GM12872 (cell line): ENCODE results near the gene ANKRD37.

ENCODE experiments used
- TF ChIP-seq, protein P1 (sequence below): IDR thresholded peaks from 3 replicates; pipeline ENCODE4 v1.5.1; 2011; ENCODE audit warnings: low read depth, mild to moderate bottlenecking, low read length, moderate library complexity; ENCODE audit not compliant: insufficient read depth

Gene ANKRD37

DNA sequence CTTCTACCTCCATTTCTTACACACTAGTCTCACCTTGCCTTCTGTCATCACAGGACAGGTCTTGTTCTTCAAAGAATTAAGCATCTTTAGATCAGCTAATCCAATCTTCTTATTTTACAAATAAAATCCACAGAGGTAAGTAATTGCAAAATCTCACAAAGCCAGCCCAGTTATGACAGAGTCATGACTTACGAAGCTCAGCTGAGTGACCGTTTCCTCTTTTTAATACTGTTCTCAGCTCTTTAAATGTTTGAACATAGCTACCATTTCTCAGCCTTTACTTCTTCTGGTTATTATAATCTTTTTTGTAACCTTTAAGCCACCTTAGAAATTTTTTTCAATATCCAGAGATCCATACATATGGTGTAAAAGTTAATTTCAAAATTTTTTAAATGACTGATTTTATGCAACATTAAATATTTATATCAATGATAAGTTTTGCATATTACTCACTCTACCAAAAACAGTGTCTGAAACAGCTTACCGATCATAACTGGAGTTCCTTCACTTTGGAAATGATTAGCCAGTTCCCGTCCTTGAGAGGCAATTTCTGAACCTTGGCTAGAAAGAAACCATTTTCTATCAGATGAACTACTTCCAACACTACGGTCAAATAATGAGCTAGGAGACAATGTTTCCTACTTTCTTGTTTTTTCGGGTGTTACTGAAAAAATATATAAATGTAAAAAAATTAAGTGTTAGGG is 8.8 kb downstream of the ANKRD37 start:
- TF ChIP-seq, protein P1, sequence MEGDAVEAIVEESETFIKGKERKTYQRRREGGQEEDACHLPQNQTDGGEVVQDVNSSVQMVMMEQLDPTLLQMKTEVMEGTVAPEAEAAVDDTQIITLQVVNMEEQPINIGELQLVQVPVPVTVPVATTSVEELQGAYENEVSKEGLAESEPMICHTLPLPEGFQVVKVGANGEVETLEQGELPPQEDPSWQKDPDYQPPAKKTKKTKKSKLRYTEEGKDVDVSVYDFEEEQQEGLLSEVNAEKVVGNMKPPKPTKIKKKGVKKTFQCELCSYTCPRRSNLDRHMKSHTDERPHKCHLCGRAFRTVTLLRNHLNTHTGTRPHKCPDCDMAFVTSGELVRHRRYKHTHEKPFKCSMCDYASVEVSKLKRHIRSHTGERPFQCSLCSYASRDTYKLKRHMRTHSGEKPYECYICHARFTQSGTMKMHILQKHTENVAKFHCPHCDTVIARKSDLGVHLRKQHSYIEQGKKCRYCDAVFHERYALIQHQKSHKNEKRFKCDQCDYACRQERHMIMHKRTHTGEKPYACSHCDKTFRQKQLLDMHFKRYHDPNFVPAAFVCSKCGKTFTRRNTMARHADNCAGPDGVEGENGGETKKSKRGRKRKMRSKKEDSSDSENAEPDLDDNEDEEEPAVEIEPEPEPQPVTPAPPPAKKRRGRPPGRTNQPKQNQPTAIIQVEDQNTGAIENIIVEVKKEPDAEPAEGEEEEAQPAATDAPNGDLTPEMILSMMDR = no peak

DNA sequence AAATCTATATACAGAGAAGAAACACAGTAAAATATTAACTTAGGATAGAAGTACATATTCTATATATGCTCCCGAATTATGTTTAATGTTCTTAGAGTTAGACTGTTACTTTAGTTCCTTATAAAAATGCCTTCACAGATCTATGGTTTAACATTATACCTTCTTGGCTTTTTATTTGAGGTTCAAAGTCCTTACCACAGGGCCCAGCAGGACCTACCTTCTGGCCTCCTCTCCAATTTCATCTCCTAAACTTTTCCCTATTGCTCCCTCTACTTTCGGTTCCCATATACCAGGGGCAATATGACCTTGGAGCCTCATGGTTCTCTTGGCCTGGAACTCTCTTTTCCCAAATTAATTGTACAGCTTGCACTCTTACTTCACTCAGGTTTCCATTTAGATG is 11.8 kb downstream of the ANKRD37 start:
- TF ChIP-seq, protein P1 = no peak

DNA sequence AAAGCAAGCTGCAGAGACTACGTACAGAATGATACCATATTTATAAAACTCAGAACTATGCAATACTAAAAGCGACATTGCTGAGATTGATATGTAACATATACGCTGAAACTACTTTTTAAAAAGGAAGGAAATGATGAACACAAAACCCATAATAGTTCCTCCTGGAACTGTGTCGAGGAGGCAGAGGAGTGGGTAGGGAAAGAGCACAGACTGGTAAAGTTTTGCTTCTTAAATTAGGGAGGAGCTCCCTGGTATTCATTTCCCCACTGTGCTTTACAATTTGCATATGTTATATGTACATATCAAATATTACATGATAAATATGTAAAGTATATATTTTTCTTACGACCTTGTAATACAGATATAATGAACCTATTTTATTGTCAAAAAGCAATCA is 15.2 kb downstream of the ANKRD37 start:
- TF ChIP-seq, protein P1 = no peak

DNA sequence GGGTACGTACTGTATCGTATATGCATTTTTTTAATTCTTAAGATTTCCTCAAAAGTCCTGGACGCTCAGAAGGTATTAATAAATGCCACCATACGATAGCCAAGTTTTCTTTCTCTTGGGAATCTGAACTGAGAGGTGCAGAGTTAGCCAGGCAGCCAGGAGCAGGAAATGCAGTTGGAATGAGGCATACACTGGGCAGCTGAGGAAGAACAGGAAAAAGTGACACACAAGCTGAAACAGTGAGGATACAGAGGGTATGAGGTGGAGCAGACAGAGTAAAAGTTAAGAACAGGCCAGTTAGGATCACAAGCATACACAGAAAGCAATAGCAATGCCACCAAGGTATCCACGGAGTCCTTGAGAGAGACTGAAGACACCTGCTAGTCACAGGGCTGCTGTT is 15.8 kb downstream of the ANKRD37 start:
- TF ChIP-seq, protein P1 = no peak

DNA sequence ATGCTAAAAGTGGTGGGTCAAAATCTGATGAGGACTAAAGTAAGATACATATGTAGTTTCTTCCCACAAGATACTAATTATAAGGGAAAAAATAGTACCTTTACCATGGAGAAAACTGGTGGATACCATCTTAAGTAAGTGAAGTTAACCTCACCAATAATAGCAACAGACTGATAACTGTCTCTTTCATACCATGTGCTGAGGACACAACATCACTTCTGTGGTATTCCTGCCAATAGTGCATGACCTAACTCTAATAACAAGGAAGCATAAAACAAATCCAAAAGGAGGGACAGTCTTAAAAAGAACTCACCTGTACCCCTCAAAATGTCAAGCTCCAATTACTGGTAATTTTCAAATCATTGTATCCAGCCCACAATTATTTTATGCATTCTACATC is 20.3 kb downstream of the ANKRD37 start:
- TF ChIP-seq, protein P1 = no peak

DNA sequence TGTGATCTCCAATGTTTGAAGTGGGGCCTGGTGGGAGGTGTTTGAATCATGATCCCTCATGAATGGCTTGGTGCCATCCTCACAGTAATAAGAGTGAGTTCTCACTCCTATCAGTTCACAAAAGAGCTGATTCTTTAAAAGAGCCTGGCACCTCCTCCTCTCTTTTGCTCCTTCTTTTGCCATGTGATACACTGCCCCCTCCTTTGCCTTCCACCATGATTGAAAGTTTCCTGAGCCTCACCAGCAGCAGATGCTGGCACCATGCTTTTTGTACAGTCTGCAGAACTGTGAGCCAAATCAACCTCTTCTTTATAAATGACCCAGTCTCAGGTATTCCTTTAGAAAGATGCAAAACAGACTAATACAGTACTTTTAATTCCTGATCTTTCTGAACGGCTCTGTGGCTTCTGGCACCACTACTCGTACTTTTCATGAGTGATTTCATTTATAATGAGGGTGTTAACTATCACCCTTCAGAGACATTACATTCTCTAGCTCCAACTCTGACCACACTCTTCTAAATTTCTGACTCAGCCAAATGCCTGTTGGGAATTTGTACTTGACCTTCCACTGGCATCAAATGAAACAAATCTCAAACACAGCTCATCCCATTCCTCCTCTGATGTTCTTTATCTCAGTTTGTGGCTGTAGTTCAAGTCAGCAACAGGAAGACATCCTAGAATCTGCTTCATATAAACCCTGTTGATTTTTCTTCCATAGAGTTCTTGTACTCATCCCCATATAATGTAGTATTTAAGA is 24.9 kb downstream of the ANKRD37 start:
- TF ChIP-seq, protein P1 = no peak

DNA sequence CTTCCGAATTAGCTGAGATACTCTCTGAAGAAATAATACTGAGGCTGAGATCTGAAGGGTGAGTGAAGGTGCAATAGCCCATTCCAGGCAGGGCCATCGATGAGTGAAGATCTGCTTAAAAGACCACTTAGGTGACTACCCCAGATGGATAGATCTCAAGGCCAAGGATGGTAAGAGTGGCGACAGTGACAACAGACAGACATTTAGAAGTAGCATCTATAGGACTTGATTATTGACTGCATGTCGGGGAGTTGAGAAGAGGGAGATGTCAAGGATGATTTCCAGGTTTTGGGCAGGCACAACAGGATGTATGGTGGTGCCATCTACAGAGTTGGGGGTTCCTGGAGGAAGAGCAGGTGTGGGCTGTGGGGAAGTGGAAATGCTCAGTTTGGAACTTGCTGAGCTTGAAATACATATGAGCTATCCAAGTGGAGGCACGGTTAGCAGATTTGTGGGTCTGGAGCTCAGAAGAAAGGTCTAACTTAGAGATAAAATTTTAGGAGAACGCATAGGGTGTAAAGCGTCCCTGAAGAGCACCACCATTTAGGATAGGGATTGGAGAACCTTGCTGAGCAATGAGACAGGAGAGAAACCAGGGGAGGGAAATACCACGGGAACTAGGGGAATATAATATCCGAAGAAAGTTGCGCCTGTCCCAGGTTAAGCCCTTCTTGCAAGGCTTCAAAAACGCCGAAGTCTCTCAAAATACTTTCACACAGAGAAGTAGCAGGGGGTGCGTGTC is 28.4 kb downstream of the ANKRD37 start:
- TF ChIP-seq, protein P1 = no peak
